ENCODE measurements around the gene CHRFAM7A.
"Not testable (repeated sequence)": the region's sequence is repeated elsewhere in the genome, so short reads cannot be mapped to it uniquely, and the experiment has no call there.

GRCh38 chr15:30361404-30361803, 31.9 kb downstream of the CHRFAM7A start:
- not testable (repeated sequence) for TF ChIP-seq POLR2A (IDR thresholded peaks at IDR 0.05; ENCODE audit: low read length); GATA1 (IDR thresholded peaks at IDR 0.05; ENCODE audit: low read depth, low read length)
